Putamen (tissue), 1 donor: ENCODE measurements around the gene STX10.
"Not testable (repeated sequence)": the region's sequence is repeated elsewhere in the genome, so short reads cannot be mapped to it uniquely, and the experiment has no call there.

ENCODE experiments used
- DNase-seq: peaks from one replicate; pipeline ENCODE4 v3.0.0-alpha.2; 2016; ENCODE audit warnings: low spot score

The STX10 gene, protein sequence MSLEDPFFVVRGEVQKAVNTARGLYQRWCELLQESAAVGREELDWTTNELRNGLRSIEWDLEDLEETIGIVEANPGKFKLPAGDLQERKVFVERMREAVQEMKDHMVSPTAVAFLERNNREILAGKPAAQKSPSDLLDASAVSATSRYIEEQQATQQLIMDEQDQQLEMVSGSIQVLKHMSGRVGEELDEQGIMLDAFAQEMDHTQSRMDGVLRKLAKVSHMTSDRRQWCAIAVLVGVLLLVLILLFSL

DNA sequence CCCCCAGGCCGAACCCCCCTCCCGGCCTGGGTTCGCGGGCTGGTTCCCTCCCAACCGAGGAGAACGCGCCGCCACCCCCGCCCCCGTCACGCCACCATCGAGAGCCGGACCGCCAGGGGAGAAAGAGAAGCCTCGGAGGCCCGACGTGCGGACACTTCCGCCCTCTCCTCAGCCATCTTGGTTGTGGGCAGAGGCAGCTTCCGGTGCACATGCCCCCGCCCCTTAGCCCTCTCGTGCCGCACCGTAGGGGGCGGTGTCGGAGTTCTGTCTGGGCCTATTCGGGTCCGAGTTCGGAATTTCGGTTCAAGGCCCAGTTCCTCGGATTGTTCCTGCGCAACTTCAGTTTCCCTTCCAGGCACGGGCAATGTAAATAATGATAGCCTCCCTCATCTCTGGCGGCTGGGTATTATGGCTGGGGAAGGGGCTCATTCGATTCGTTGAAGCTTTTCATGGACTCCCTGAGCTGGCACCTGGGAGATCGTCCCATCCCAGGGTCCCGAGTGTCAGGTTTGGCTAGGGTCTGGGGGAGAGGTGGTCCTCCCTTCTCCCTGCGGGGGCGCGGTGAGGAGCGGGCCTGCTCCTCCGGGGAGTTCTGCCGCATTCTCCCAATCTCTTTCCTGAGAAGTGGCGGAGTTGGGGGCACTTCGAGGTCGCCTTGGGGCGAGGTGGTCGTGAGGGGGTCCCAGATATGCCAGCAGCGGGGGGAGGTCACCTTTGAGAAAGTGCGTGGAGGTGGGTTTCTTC lies at the start of gene STX10, which contains the start of gene IER2:
STX10 (minus strand) TSS at position 189 of the 744 bp plus-strand sequence. CDS start 202 bp downstream, outside the sequence.
IER2 (plus strand) TSS at position 225 of the 744 bp plus-strand sequence. CDS start 2,776 bp downstream, outside the sequence.
- DNase-seq = peak; percentile 97

DNA sequence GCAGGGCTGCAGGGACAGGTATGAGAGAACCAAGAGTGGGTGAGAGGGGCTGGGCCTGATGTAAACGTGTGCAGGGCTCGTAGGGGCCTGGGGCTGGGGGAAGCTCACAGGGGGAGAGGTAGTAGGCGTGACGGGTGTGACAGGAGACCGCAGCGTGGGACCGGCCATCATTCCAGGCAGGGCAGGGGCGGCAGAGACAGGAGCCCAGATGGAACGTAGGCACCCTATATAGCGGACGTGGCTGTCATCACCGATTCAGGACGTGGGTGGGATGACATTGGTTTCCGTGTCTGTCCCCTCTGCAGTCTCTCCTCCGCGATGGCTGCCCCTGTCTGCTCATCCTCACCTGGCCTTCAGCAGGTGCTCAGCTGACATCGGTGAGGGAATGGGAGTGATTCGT lies 48.5 kb upstream of the STX10 start:
- no peak for DNase-seq

DNA sequence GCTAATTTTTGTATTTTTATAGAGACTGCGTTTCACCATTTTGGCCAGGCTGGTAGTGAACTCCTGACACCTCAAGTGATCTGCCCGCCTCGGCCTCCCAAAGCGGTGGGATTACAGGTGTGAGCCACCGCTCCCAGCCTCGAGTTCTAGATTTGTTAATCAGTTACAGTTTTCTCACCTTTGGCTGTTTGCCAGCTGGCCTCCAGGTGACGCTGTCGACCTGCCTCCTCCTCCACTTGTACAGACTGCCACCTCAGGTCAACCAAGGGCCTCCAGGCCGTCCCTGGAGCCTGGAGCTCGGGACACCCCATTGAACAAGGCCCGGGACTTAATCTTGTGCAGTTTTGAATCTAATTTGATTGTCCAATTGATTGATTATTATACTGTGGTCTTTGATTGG lies 45.5 kb upstream of the STX10 start:
- DNase-seq = no peak

DNA sequence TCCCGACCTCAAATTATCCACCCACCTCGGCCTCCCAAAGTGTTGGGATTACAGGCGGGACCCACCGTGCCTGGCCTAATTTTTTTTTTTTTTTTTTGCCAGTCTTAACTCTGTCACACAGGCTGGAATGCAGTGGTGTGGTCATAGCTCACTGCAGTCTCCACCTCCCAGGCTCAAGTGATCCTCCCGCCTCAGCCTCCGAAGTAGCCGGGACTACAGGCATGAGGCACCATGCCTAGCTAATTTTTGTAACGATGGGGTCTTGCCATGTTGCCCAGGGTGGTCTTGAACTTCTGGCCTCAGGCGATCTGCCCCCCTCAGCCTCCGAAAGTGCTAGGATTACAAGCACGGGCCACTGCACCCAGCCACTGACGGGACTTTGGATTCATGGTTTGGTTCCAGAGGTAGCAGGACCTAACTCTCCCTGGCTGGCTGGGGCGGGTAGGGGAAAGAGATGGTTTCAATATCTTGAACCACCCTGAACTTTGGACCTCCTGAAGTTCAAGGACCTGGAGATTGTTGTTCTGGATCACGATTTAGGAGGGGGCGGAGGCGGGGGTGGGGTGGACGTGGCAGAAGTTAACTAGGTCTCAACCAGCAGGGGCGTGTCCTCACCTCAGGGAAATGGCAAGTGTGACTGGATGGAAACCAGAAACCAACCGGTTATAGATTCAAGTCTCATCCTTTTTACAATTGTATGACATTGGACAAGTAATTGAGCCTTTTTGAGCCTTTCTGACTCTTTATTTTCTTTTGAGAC lies 40.8 kb upstream of the STX10 start:
- no peak for DNase-seq

DNA sequence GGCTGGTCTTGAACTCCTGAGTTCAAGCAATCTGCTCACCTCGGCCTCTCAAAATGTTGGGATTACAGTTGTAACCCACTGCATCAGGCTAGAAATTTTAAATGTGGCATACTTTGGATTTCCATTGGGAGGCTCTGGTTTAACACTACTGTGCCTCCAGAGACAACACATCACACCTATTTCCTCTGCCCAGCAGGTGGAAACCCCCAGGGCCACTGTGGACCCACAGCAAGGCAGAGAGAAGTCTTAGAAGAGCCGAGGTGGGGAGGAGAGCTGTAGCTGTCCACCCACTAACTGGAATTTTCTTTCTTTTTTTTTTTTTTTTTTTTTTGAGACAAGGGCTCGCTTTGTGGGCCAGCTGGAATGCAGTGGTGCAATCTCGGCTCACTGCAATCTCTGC lies 39.4 kb upstream of the STX10 start:
- DNase-seq = no peak

DNA sequence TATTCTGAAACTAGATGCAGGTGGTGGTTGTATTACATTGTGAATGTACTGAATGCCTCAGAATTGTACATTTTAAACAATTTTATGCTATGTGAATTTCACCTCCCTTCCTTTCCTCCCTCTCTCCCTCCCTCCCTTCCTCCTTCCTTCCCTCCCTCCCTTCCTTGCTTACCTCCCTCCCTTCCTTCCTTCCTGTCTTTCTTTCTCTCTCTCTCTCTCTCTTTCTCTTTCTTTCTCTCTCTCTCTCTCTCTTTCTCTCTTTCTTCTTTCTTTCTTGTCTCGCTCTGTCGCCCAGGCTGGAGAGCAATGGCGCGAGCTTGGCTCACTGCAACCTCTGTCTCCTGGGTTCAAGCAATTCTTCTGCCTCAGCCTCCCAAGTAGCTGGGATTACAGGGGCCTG lies 37.2 kb upstream of the STX10 start:
- DNase-seq = no peak

DNA sequence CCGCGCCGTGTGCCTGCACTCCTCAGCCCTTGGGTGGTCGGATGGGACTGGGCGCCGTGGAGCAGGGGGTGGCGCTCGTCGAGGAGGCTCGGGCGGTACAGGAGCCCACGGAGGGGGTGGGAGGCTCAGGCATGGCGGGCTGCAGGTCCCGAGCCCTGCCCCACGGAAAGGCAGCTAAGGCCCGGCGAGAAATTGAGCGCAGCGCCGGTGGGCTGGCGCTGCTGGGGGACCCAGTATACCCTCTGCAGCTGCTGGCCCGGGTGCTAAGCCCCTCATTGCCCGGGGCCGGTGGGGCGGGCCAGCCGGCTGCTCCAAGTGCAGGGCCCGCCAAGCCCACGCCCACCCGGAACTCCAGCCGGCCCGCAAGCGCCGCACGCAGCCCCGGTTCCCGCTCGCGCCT lies 36.5 kb upstream of the STX10 start:
- not testable (repeated sequence) for DNase-seq

DNA sequence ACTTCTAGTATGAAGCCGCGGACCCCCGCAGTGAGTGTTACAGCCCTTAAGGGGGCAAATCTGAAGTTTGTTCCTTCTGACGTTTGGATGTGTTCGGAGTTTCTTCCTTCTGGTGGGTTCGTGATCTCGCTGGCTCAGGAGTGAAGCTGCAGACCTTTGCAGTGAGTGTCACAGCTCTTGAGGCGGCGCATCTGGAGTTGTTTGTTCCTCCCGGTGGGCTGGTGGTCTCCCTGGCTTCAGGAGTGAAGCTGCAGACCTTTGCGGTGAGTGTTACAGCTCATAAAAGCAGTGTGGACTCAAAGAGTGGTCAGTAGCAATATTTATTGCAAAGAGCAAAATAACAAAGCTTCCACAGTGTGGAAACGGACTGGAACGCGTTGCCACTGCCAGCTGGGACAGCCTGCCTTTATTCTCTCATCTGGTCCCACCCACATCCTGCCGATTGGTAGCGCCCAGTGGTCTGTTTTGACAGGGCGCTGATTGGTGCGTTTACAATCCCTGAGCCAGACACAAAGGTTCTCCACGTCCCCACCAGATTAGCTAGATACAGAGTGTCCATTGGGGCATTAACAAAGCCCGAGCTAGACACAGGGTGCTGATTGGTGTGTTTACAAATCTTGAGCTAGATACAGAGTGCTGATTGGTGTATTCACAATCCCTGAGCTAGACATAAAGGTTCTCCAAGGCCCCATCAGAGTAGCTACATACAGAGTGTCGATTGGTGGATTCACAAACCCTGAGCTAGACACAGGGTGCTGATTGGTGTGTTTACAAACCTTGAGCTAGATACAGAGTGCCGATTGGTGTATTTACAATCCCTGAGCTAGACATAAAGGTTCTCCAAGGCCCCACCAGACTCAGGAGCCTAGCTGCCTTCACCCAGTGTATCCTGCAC lies 35.8 kb upstream of the STX10 start:
- not testable (repeated sequence) for DNase-seq

DNA sequence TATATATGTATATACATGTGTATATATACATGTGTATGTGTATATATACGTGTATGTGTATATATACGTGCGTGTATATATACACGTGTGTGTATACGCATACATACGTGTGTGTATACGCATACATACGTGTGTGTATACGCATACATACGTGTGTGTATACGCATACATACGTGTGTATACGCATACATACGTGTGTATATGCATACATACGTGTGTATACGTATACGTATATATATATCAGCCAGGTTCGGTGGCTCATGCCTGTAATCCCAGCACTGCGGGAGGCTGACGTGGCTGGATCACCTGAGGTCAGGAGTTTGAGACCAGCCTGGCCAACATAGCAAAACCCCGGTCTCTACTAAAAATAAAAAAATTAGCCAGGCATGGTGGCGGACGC lies 34.8 kb upstream of the STX10 start:
- not testable (repeated sequence) for DNase-seq

DNA sequence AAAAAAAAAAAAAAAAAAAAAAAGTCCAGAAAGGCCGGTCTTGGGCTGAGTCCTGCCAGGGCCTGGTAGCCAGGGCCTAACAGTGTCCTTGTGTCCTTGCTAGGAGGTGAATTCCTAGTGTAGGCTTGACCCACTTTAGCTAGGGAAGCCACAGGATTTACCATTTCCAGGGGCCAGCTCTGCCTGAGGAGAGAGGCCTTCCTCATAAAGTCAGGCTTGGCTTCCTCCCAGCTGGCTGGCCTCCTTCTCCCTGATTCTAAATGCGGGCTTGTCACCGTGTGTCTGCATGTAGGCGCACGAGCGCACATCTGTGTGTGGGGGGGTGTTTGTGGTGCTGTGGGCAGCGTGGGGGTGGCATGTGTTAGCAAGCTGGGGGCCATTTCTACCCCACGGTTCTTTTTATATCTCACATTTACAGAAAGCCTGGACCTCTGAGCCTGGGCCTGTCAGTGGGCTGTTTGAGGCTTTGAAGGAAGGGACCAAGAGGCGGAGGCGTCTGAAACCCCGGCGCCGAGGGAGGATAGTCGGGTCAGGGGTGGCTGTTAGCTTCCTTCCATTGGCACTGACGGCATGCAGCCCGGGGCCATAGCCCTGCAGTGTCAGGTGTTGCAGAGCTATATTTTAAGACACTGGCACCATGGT lies 31.7 kb upstream of the STX10 start:
- no peak for DNase-seq

DNA sequence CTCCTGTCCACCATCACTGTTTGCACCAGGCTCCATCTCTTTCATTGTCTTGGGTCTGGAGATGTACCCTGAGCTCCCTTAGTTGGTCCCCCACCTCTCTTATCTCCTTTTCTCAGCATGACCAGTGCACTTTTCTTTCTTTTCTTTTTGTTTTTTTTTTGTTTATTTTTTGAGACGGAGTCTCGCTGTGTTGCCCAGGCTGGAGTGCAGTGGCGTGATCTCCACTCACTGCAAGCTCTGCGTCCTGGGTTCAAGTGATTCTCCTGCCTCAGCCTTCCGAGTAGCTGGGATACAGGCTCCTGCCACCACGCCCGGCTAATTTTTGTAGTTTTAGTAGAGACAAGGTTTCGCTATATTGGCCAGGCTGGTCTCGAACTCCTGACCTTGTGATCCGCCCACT lies 28.1 kb upstream of the STX10 start:
- not testable (repeated sequence) for DNase-seq

DNA sequence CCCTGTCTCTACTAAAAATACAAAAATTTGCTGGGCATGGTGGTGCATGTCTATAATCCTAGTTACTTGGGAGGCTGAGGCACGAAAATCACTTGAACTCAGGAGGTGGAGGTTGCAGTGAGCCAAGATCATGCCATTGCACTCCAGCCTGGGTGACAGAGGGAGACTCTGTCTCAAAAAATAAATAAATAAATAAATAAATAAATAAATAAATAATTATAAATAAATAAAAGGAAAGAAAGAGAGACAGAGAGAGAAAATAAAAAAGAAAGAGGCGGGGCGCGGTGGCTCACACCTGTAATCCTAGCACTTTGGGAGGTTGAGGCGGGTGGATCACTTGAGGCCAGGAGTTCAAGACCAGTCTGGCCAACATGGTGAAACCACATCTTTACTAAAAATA lies 27.4 kb upstream of the STX10 start:
- DNase-seq = not testable (repeated sequence)

DNA sequence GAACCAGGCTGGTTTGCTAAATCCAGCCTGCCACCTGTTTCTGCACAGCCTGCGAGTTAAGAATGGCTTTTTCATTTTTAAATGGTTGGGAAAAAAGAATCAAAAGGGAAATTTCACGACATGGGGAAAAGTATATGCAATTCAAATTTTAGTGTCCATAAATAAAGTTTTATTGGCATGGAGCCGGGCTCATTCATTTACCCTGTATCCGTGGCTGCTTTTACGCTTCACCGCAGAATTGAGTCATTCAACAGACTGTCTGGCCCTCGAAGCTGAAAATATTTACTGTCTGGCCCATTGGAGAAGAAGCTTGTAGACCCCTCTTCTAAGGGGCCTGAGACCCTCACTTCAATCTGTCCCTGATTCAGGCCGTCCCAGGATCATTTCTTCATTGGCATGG lies 26.2 kb upstream of the STX10 start:
- no peak for DNase-seq

DNA sequence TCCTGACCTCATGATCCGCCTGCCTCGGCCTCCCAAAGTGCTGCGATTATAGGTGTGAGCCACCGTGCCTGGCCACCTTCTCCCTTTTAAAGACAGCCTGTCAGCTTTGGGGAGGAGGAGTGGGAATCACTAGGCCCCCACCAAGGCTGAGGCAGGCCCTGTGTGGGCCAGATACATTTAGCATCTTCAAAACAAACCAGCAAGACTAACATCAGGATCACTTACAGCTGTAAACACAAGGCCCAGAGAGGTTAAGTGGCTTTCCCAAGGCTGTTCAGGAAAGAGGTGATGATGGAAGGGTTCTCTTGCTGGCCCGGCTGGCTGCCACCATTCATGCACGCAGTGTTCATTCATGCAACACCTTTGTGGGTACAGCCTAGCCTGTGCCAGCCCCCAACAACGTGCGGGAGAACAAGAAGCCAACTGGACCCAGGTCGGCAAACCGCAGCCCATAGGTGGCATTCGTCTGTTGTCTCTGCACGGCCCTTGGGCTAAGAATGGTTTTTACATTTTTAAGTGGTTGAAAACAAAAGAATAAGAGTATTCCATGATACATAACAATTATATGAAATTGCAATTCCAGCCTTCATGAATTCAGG lies 23.1 kb upstream of the STX10 start:
- no peak for DNase-seq

DNA sequence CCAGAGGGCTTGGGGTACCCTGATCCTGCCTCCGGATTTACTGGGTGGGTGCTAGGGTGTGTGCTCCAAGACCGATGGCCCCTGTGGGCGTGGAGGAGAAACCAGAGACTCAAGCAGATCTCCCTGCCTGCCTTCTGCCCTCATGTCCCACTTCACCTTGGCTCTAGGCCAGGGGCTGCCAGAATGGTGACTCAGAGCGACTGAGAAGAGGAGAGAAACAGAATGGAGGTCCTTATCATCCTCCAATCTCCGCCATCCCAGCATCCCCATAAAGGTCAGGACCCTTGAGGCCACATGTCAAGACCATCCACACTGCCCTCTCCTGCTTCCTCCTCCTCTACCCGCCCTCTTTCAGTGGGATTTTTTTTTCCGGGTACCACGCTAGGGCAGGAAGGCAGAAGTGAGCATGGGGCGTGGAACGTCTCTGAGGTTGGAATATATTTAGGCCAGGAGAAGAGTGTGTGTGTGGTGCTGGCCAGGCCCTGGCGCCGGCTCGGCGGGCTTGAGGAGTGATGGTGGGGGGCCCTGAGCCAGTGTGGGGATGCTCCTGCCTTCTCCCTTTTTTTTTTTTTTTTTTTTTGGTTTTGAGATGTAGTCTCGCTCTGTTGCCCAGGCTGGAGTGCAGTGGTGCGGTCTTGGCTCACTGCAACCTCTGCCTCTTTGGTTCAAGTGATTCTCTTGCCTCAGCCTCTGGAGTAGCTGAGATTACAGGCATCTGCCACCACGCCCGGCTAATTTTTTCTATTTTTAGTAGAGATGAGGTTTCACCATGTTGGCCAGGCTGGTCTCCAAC lies 22.4 kb upstream of the STX10 start:
- DNase-seq = no peak

DNA sequence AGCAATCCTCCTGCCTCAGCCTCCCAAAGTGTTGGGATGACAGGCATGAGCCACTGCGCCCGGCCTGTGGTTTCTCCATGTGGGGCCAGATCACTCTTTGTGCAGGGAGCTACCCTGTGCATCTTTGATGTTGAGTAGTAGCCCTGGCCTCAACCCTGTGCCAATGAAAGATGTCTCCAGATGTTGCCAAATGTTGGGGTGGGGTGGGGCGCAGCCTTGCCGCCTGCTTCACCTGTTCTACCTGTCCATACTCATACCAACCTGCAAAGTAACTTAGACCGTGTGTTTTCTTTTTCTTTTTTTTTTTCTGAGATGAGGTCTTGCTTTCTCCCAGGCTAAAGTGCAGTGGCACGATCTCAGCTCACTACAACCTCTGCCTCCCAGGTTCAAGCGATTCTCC lies 21.0 kb upstream of the STX10 start:
- no peak for DNase-seq

DNA sequence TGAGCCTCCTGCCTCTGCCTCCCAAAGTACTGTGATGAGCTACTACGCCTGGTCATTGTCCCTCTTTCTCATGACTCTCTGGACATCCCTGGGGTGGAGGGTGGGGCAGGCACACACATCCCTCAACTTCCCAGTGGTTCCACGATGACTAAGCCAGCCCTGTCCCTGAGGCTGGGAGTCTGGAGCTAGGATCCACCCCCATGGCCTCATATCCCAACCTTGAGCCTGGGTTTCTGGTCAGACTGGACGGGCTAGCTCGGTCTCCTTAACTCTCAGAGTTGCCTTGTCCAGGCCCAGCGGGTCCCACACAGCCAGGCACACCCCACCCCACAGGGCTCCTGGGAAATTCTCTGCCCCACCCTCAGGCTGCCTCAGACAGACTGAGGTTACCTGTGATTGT lies 19.6 kb upstream of the STX10 start:
- no peak for DNase-seq

DNA sequence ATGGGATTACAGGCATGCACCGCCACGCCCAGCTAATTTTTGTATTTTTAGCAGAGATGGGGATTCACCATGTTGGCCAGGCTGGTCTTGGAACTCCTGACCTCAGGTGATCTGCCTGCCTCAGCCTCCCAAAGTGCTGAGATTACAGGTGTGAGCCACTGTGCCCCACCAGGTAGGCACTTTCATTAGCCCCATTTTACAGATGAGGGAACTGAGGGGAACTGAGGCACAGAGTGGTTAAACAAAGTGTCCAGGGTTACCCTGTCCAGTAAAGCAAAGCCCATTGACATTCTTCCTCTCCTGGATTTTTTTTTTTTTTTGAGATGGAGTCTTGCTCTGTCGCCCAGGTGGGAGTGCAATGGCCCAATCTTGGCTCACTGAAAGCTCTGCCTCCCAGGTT lies 16.0 kb upstream of the STX10 start:
- not testable (repeated sequence) for DNase-seq

DNA sequence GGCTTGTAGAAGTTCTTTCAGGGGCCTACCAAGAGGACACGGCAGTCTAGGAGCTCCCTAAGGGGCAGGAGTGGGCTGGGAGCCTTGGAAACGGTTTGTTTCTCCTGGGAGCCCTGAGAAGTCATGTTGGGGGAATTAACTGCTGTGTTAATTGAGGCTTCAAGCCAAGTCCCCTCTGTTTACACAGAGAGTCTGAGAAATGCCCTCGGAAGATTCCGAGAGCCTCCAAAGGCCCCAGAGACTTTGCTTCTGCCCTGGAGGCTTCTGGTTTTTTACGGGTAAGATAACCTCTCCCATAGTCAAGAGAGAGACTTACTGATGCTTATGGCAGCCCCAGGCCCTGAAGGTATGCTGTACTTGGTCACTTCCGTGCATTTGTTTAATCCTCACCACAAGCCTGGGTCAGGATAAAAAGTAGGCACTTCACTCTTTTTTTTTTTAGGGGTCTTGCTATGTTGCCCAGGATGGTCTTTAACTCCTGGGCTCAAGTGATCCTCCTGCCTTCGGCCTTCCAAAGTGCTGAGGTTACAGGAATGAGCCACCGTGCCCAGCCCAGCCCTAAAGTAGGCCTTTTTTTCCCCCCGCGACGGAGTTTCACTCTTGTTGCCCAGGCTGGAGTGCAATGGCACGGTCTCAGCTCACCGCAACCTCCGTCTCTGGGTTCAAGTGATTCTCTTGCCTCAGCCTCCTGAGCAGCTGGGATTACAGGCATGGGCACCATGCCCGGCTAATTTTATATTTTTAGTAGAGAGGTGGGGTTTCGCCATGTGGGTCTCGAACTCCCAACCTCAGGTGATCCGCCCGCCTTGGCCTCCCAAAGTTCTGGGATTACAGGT lies 15.2 kb upstream of the STX10 start:
- no peak for DNase-seq
